GM19455 (cell line): Measurements from ENCODE around the gene C1QTNF9.
"Not testable (repeated sequence)": the region's sequence is repeated elsewhere in the genome, so short reads cannot be mapped to it uniquely, and the experiment has no call there.

Experiments used
- ATAC-seq: cut with Tn5 transposase; IDR thresholded peaks from one replicate; pipeline ENCODE4 v1.9.1; 2021; ENCODE audit not compliant: unreplicated experiment

C1QTNF9 gene

DNA sequence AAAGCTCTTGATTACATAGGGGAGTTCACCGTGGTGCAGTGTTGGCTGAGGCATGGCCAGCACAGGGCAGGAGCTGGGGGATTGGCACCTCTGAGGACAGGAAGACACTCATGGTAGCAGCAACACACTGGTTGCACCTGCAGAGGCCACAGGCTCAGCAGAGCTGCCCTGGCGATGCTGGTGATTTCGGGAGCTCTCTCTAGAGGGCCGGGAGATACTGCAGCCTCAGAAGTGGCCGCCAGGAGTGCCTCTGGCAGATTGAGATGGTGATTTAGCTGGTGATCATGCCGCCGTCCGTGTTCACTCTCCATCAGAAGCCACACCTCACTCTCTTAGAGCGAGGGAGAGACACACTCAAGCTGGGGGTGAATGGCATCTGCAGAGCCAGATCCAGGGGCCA lies 49.9 kb downstream of the C1QTNF9 start:
- not testable (repeated sequence) for ATAC-seq

DNA sequence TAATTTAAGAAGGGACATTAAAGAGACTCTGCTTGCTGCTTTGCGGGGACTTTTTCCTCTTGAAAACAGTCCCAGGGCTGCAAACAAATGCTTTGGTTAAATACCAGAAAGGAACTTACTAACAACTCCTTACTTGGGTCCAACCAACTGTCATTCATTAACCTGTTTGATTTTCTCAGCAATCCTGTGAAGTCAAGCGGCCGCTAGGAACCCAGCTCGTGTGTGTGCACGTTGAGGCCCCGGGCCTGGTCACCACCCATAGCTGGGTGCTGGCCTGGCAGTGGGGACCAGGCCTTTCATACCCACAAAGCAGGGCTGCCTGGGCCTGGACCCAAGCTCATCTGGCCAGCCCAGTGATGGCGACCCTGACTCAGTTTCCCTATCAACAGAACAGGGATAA lies 50.7 kb downstream of the C1QTNF9 start:
- no peak for ATAC-seq

DNA sequence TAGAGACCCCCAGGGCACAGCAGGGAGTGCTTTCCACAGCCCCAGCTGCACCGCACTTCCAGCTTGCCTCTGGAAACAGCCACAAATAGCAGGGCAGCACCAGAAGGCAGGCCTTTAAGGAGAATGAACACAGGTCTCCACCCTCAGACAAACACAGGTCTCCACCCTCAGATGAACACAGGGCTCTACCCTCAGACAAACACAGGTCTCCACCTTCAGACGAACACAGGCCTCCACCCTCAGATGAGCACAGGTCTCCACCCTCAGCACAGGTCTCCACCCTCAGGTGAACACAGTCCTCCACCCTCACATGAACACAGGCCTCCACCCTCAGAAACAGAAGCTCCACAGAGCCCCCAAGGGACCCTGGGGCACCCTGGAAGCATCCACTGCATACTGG lies 51.7 kb downstream of the C1QTNF9 start:
- ATAC-seq: no peak

DNA sequence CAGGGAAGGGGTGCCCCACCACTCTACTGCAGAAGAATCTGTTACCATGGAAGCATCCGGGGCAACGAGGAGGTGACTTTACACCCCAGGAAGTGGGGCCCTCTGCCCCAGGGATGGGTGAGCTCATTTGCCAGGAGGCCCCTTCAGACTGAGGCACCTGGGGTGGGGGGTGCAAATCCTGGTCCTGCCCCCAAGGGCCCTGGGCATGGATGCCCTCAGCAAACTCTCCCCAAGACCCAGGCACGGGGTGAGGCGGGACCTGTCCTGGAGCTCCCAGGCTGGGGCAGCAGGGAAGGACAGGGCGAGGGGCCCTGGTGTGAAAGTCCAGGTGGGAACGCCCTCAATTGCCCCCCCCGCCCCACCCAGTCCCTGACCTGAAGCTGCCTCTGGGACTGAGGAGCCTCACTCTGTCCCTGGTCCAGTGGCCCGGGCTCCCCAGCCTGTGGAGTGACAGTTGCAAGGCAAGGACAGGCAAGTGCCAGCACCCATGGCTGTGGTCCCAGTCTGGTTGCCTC lies 52.5 kb downstream of the C1QTNF9 start:
- no peak for ATAC-seq

DNA sequence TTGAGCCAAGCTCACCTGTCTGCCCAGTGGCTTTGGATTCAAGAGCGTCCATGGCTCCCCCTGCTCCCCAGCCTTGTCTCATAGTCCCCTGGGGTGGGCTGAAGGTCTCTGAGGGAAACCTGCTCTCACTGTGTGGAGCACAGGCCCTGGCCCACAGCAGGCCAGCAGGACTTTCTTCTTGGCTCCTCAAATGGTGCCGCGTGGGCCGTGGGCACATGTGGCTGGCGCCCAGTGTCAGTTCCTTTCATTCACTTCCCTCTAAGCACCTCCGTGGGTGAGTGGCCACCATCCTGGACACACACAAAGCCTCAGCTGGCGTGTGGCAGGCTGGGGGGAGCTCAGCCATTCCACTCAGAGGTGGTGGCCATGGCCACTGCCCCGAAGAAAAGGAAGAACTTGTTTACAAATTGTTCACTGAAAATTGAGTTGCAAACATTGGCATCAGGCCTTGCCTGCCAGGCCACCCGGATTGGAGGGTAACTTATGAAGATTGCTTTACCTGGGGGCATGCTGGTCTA lies 53.1 kb downstream of the C1QTNF9 start:
- ATAC-seq: no peak

DNA sequence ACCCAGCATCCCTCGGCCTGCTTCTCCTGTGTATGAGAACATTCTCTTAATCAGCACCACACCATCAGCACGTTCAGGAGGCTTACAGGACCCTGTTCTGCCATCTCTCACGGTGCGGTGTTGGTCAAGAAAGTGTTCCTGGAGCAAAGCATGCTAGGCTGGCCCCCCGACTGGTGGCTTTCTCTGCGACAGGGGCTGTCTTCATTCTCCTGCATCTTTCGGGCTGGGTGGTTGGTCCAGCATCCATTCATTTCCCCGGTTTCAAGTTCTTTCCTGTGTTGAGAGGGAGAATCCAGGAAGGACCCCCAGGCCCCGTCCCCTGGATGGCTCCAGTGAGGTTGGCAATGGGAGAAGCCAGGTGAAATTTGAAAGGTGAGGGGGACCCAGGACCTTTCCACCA lies 55.8 kb downstream of the C1QTNF9 start:
- no peak for ATAC-seq

DNA sequence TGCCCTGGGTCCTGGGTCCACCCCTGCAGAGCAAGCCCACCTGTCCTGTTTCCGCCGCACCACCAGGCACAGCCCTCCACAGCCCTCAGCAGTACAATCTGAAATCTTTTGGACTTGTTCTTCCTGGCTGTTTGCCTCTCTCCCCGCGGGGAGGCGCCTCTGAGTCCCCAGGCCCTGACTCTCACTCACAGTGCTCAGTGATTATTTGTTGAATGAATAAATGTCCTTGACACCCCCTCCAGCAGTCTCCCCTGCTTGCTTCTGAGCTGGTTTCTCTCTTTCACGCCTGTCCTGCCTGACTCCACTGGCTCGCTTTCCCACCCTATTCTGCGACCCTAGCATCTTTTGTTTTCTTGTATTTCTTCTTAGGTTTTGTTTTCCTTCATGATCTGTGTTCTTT lies 56.9 kb downstream of the C1QTNF9 start:
- ATAC-seq: not testable (repeated sequence)

DNA sequence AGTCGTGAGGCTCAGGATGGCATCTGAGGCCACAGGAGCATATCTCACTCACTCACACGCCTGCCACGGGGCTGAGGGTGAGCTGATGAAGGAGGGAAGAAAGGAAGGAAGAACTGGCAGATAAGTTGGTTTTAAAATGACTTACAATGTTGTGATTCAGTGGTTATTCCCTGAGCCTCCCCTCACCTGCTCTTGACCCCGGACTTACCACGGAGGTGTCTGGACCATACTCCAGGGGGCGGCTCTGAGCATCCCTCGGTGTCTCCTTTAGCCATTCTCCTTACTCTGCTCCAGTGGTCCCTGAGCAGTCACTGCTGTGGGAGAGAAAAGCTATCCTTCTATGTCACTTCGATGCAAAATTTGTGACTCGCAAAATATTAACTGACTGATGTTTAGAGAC lies 61.9 kb downstream of the C1QTNF9 start:
- not testable (repeated sequence) for ATAC-seq
